Lower leg skin (tissue), 3 donors: Measurements from ENCODE around the gene DMRT1.

ENCODE experiments used
- CTCF ChIP-seq, 3 donors: fragments of 450-650 bp; IDR thresholded peaks; one replicate each; pipeline ENCODE4 v1.5.1; 2016; ENCODE audit warnings: antibody characterized with exemption in 3 of 3, mild to moderate bottlenecking in 3 of 3, moderate library complexity in 2 of 3
- POLR2A ChIP-seq, 2 donors: fragments of 450-650 bp; IDR thresholded peaks; one replicate each; pipeline ENCODE4 v1.6.1; 2016 to 2017; ENCODE audit warnings: antibody characterized with exemption in 2 of 2, mild to moderate bottlenecking in 1 of 2, moderate library complexity in 1 of 2

GRCh38 chr9:1001838-1002237 is 160.3 kb downstream of the DMRT1 start:
- TF ChIP-seq CTCF (IDR thresholded peaks at IDR 0.05) = no peak
- TF ChIP-seq POLR2A (IDR thresholded peaks at IDR 0.05) = no peak
